Astrocyte of the spinal cord (primary cell): ENCODE results near the gene DCAF15.
"Not testable (repeated sequence)": the region's sequence is repeated elsewhere in the genome, so short reads cannot be mapped to it uniquely, and the experiment has no call there.

ENCODE experiments used
- DNase-seq: peaks from one replicate; pipeline ENCODE4 v3.0.0; 2011; ENCODE audit warnings: low read depth, low spot score
- H3K4me3 ChIP-seq: 2 replicates; pipeline ENCODE4 v1.5.1; 2011; ENCODE audit warnings: low read depth, mild to moderate bottlenecking, low read length, moderate library complexity
- in situ Hi-C: cut with HindIII; loops from 2 replicates; pipeline ENCODE4 v1.10.0; 2017; ENCODE audit warnings: low sequenced_read_pairs
- TF ChIP-seq, protein P1 (sequence below): IDR thresholded peaks from 2 replicates; pipeline ENCODE4 v1.5.1; 2012; ENCODE audit warnings: low read depth, mild to moderate bottlenecking, low read length, inconsistent platforms

Gene DCAF15

DNA sequence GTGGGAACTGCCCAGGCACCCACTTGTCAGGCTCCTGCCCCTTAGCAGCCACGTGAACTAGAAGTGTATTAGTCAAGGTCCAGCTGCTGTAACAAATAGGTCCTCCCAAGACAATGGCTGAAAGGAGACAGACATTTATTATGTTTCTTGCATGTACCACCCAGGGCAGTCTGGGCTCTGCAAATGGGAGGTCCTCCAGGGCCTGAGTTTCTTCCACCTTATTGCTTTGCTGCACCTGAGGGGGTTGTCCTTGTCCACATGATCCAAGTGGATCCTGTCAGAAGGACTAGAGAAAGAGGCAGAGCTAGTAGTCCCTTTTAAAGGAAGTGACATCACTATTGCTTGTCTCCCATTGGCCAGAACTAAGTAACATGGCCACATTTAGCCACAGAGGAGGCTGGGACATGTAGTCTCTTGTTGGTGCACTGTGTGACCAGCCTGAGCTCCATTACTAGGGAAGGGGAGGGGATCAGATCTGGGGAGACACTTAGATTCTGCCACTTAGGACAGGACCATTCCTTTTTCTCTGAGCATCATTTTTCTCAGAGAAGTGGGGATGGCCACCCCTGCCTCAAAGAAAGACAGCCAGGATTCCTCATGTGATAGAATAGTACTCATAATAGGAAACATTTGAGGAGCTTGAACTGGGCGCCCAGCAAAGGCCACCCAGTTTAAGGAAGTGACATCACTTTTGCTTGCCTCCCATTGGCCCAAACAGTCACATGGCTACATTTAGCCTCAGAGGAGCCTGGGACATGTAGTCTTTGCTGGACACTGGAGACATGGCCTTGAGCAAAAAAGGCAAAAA, 31.2 kb upstream of the DCAF15 start:
- H3K4me3 ChIP-seq = no peak overlapping the region
- TF ChIP-seq, protein P1, sequence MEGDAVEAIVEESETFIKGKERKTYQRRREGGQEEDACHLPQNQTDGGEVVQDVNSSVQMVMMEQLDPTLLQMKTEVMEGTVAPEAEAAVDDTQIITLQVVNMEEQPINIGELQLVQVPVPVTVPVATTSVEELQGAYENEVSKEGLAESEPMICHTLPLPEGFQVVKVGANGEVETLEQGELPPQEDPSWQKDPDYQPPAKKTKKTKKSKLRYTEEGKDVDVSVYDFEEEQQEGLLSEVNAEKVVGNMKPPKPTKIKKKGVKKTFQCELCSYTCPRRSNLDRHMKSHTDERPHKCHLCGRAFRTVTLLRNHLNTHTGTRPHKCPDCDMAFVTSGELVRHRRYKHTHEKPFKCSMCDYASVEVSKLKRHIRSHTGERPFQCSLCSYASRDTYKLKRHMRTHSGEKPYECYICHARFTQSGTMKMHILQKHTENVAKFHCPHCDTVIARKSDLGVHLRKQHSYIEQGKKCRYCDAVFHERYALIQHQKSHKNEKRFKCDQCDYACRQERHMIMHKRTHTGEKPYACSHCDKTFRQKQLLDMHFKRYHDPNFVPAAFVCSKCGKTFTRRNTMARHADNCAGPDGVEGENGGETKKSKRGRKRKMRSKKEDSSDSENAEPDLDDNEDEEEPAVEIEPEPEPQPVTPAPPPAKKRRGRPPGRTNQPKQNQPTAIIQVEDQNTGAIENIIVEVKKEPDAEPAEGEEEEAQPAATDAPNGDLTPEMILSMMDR = no peak
- peak; percentile 40 for DNase-seq
- in situ Hi-C loops = no loop called here

DNA sequence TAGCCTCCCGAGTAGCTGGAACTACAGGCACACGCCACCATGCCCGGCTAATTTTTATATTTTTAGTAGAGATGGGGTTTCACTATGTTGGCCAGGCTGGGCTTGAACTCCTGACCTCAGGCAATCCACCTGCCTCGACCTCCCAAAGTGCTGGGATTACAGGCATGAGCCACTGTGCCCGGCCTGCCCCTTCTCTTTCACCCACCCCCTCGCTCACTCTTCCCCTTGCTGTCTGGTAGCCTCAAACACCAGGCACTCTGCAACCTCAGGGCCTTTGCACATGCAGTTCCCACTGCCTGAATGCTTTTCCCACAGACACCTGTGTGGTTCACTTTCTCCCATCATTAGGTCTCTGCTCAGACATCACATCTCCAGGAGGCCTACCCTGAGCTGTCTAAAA, 30.2 kb upstream of the DCAF15 start:
- DNase-seq, H3K4me3 ChIP-seq, in situ Hi-C loops: not testable (repeated sequence)

DNA sequence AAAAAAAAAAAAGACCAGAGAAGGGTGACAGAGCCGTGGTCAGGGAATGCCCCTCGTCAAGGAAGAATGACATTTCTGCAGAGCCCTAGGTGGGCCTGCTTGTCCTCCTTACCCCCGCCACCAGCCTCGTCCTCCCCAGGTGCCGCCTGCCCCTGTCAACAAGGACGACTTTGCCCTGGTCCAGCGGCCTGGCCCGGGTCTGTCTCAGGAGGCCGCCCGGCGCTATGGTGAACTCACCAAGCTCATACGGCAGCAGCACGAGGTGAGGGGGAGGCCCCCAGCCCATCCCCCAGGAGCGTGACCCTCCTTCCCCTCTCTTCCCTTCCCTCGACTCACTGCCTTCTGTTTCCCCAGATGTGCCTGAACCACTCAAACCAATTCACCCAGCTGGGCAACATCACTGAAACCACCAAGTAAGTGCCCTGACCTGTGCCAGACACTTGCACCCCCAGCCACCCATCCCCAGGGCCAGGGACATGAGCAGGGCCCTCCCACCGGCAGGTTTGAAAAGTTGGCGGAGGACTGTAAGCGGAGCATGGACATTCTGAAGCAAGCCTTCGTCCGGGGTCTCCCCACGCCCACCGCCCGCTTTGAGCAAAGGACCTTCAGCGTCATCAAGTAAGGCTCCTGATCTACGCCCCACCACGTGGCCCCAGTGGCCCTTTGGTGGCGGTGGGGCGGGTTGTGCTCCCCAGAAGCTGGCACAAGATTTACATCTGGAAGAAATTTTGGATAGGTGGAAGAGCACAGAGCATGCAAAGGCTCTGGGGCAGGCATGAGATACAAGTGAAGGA, 28.9 kb upstream of the DCAF15 start:
- TF ChIP-seq, protein P1 = no peak
- in situ Hi-C loops = no loop called here

DNA sequence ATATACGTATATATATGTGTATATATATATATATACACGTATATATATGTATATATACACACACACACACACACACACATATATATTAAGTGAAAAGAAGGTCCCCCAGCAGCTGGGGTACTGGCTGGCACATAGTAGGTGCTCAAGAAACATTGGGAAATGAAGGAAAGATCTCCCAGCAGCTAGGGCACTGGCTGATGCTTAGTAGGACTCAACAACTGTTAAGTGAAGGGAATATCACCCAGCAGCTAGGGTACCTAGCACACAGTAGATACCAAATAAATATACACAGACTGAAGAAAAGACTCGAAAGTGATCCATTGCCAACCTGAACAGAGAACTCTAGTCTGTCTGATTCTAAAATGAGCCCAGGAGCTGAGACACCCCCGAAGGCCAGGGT, 26.3 kb upstream of the DCAF15 start:
- H3K4me3 ChIP-seq = no peak overlapping the region
- in situ Hi-C loops = no loop called here
- DNase-seq = no peak
- TF ChIP-seq, protein P1 = no peak

More for the DNA sequence above, 28.9 kb upstream of the DCAF15 start:
- no peak for DNase-seq
- no peak overlapping the region for H3K4me3 ChIP-seq

DNA sequence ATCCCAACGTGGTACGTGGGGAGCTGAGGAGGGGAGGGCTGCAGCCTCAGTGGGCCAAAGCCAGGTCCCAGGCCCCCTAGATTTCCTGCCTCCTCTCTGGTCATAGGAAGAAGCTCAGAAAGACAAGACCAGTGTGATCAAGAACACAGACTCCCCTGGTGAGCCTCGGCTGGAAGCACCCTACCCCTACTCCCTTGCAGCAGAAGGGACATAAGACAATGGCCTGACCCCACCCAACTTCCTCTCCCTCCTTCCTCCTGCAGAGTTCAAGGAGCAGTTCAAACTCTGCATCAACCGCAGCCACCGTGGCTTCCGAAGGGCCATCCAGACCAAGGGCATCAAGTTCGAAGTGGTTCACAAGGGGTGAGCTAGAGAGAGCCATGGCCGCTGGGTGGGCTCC, 25.6 kb upstream of the DCAF15 start:
- TF ChIP-seq, protein P1 = no peak
- in situ Hi-C loops = no loop called here
- no peak overlapping the region for H3K4me3 ChIP-seq
- no peak for DNase-seq

DNA sequence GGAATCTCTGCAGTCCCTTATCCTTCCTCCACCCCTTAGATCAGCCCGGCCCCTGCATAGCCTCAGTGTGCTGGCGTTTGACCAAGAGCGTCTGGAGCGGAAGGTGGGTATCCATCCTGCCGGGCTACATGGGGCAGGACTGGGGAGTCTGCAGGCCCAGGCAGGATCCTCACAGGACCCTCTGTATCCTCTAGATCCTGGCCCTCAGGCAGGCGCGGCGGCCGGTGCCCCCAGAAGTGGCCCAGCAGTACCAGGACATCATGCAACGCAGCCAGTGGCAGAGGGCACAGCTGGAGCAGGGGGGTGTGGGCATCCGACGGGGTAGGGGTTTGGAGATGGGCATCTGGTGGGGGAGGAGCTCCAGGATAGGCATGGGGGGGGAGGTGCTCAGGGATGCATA, 23.0 kb upstream of the DCAF15 start:
- TF ChIP-seq, protein P1 = no peak
- H3K4me3 ChIP-seq = no peak overlapping the region
- in situ Hi-C loops = no loop called here
- DNase-seq = no peak

DNA sequence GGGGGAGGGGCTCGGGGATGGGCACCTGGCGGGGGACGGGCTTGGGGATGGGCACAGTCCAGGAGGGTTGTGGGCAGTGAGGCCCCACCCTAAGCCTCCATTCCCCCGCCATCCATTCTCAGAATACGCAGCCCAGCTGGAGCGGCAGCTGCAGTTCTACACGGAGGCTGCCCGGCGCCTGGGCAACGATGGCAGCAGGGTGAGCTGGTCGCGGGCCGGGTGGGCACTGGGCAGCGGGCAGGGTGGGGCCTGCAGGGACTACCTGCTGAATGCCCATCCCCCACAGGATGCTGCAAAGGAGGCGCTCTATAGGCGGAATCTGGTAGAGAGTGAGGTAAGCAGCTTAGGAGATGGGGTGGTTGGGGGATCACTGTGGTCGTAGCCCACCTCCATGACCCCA, 22.4 kb upstream of the DCAF15 start:
- no peak overlapping the region for H3K4me3 ChIP-seq
- TF ChIP-seq, protein P1 = no peak
- DNase-seq = no peak
- in situ Hi-C loops = no loop called here
